KMS-11 (cell line): ENCODE measurements around the gene MTMR1.

Experiments
- H2AFZ ChIP-seq: fragments of 200-600 bp; sonication (generic); 2 replicates; pipeline ENCODE4 v1.6.1; 2016; ENCODE audit warnings: antibody characterized with exemption, mixed run types, low read depth
- H3K27ac ChIP-seq: fragments of 200-600 bp; sonication (generic); 2 replicates; pipeline ENCODE4 v1.6.1; 2016; ENCODE audit warnings: mild to moderate bottlenecking, mixed run types
- H3K27me3 ChIP-seq: fragments of 200-600 bp; sonication (generic); 2 replicates; pipeline ENCODE4 v1.6.1; 2017; ENCODE audit warnings: mild to moderate bottlenecking, low read depth, mixed run types, moderate library complexity; ENCODE audit not compliant: insufficient read depth
- H3K36me3 ChIP-seq: fragments of 200-600 bp; sonication (generic); 2 replicates; pipeline ENCODE4 v1.6.1; 2017; ENCODE audit warnings: mild to moderate bottlenecking, mixed run types; ENCODE audit not compliant: insufficient read depth
- H3K4me1 ChIP-seq: fragments of 200-600 bp; sonication (generic); 2 replicates; pipeline ENCODE4 v1.6.1; 2016; ENCODE audit warnings: mild to moderate bottlenecking, low read depth, mixed run types; ENCODE audit not compliant: poor library complexity, severe bottlenecking
- H3K4me2 ChIP-seq: fragments of 200-600 bp; sonication (generic); 2 replicates; pipeline ENCODE4 v1.7.0; 2016; ENCODE audit warnings: mild to moderate bottlenecking, mixed run types
- H3K4me3 ChIP-seq: fragments of 200-600 bp; sonication (generic); IDR thresholded peaks from 2 replicates; pipeline ENCODE4 v1.6.1; 2017; ENCODE audit warnings: low read depth, low read length, mixed read lengths; ENCODE audit not compliant: insufficient read depth
- H3K79me2 ChIP-seq: fragments of 200-600 bp; sonication (generic); 2 replicates; pipeline ENCODE4 v1.6.1; 2016; ENCODE audit warnings: low read depth, mixed run types; ENCODE audit not compliant: insufficient read depth
- H3K9ac ChIP-seq: fragments of 200-600 bp; sonication (generic); 2 replicates; pipeline ENCODE4 v1.6.1; 2016; ENCODE audit warnings: mild to moderate bottlenecking, mixed run types
- H4K20me1 ChIP-seq: fragments of 200-600 bp; sonication (generic); 2 replicates; pipeline ENCODE4 v1.6.1; 2016; ENCODE audit warnings: mild to moderate bottlenecking, mixed run types; ENCODE audit not compliant: insufficient read depth
- CTCF ChIP-seq: fragments of 200-600 bp; sonication (generic); conservative IDR thresholded peaks from 2 replicates; pipeline ENCODE4 v1.6.1; 2017; ENCODE audit warnings: low read depth, mild to moderate bottlenecking, antibody characterized with exemption, low read length, moderate library complexity, mixed read lengths

MTMR1 gene

GRCh38 chrX:150731795-150732194, 38.6 kb downstream of the MTMR1 start:
- Histone ChIP-seq H3K4me2 (no peak overlapping the region), H3K36me3 (no peaks in the 10 kb centered on the region), H3K79me2 (no peaks in the 10 kb centered on the region), H3K27me3 (no peaks in the 10 kb centered on the region), H3K4me1 (no peaks in the 10 kb centered on the region), H4K20me1 (no peaks in the 10 kb centered on the region), H3K9ac (no peak overlapping the region), H3K4me3 (no peak overlapping the region), H2AFZ (no peak overlapping the region), H3K27ac (no peak overlapping the region)
- TF ChIP-seq CTCF, result no peak

- no peak for TF ChIP-seq CTCF
- H3K79me2 ChIP-seq, result no peaks in the 10 kb centered on the region
- no peak overlapping the region for H2AFZ ChIP-seq
- no peak overlapping the region for H3K4me2 ChIP-seq
- no peaks in the 10 kb centered on the region for H3K36me3 ChIP-seq
- no peak overlapping the region for H3K9ac ChIP-seq
- no peaks in the 10 kb centered on the region for H4K20me1 ChIP-seq
- no peak overlapping the region for H3K4me3 ChIP-seq
- no peaks in the 10 kb centered on the region for H3K27me3 ChIP-seq
- no peaks in the 10 kb centered on the region for H3K4me1 ChIP-seq
- H3K27ac ChIP-seq, result no peak overlapping the region
Measured at GRCh38 chrX:150736475-150736874, 43.3 kb downstream of the MTMR1 start.

GRCh38 chrX:150752124-150752523, 58.9 kb downstream of the MTMR1 start:
- Histone ChIP-seq H2AFZ (no peak overlapping the region), H4K20me1 (no peaks in the 10 kb centered on the region), H3K4me2 (no peak overlapping the region), H3K4me3 (no peak overlapping the region), H3K9ac (no peak overlapping the region), H3K36me3 (no peaks in the 10 kb centered on the region), H3K27ac (no peak overlapping the region), H3K27me3 (no peaks in the 10 kb centered on the region), H3K4me1 (no peaks in the 10 kb centered on the region), H3K79me2 (no peaks in the 10 kb centered on the region)
- no peak for TF ChIP-seq CTCF

- Histone ChIP-seq H3K79me2 (no peaks in the 10 kb centered on the region), H4K20me1 (no peaks in the 10 kb centered on the region), H3K9ac (no peak overlapping the region), H3K4me3 (no peak overlapping the region), H3K4me2 (no peak overlapping the region), H2AFZ (no peak overlapping the region), H3K36me3 (no peaks in the 10 kb centered on the region), H3K27ac (no peak overlapping the region), H3K27me3 (no peaks in the 10 kb centered on the region), H3K4me1 (no peaks in the 10 kb centered on the region)
- TF ChIP-seq CTCF, result no peak
Measured at GRCh38 chrX:150753357-150753756, 60.2 kb downstream of the MTMR1 start.

- H3K27ac ChIP-seq, result no peak overlapping the region
- no peak overlapping the region for H2AFZ ChIP-seq
- no peak for TF ChIP-seq CTCF
Measured at GRCh38 chrX:150753968-150754367, 60.8 kb downstream of the MTMR1 start.

More at GRCh38 chrX:150753968-150754367, 60.8 kb downstream of the MTMR1 start:
- Histone ChIP-seq H3K79me2 (no peaks in the 10 kb centered on the region), H3K27me3 (no peaks in the 10 kb centered on the region), H3K9ac (no peak overlapping the region), H3K4me1 (no peaks in the 10 kb centered on the region), H3K4me3 (no peak overlapping the region), H3K4me2 (no peak overlapping the region), H3K36me3 (no peaks in the 10 kb centered on the region), H4K20me1 (no peaks in the 10 kb centered on the region)
